Measurements from ENCODE around the gene MMS22L.

The MMS22L gene, protein sequence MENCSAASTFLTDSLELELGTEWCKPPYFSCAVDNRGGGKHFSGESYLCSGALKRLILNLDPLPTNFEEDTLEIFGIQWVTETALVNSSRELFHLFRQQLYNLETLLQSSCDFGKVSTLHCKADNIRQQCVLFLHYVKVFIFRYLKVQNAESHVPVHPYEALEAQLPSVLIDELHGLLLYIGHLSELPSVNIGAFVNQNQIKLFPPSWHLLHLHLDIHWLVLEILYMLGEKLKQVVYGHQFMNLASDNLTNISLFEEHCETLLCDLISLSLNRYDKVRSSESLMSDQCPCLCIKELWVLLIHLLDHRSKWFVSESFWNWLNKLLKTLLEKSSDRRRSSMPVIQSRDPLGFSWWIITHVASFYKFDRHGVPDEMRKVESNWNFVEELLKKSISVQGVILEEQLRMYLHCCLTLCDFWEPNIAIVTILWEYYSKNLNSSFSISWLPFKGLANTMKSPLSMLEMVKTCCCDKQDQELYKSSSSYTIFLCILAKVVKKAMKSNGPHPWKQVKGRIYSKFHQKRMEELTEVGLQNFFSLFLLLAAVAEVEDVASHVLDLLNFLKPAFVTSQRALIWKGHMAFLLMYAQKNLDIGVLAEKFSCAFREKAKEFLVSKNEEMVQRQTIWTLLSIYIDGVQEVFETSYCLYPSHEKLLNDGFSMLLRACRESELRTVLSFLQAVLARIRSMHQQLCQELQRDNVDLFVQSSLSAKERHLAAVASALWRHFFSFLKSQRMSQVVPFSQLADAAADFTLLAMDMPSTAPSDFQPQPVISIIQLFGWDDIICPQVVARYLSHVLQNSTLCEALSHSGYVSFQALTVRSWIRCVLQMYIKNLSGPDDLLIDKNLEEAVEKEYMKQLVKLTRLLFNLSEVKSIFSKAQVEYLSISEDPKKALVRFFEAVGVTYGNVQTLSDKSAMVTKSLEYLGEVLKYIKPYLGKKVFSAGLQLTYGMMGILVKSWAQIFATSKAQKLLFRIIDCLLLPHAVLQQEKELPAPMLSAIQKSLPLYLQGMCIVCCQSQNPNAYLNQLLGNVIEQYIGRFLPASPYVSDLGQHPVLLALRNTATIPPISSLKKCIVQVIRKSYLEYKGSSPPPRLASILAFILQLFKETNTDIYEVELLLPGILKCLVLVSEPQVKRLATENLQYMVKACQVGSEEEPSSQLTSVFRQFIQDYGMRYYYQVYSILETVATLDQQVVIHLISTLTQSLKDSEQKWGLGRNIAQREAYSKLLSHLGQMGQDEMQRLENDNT

GRCh38 chr6:97282726-97283617, at the start of gene MMS22L:
Gene MMS22L, minus strand, starts transcription at chr6:97283216. Its CDS starts 739 bp downstream, at chr6:97282477.
- DNase-seq (ENCODE audit: low spot score) = peak; percentile 91

- DNase-seq (ENCODE audit: low spot score) = no peak
Measured at GRCh38 chr6:97322811-97323210, 39.8 kb upstream of the MMS22L start.

GRCh38 chr6:97322226-97322625, 39.2 kb upstream of the MMS22L start:
- no peak for DNase-seq (ENCODE audit: low spot score)

DNA sequence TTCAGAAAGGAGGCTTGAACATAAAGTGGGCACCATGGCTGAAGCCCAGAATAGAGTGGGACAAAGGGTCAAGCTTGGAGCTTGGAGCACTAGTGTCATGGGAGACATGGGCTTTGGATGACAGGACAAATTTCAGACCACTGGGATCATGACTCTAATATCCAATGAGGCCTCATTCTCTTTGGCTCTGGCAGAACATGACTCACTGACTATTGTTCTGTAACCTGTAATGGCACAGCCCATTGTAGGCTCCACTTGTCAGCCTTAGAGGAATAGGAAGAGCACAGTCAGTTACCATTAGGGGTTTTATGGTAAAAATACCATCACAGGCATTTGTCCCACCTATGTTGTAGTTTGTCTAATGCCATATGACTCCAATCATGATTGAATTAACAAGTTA, 34.0 kb upstream of the MMS22L start:
- DNase-seq (ENCODE audit: low spot score) = no peak

DNA sequence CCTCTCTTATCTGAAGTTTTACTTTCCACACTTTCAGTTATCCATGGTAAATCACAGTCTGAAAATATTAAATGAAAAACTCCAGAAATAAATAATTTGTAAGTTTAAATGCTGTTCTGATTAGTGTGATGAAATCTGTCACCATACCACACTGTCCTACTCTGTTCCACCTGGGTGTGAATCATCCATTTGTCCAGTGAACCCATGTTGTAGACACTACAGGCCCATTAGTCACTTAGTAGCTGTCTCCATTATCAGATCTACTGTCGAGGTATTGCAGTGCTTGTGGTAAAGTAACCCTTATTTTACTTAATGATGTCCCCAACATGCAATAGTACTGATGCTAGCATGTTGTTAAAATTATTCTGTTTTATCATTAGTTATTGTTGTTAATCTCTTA, 29.2 kb upstream of the MMS22L start:
- DNase-seq (ENCODE audit: low spot score) = no peak

GRCh38 chr6:97306544-97307320, 23.7 kb upstream of the MMS22L start:
- no peak for DNase-seq (ENCODE audit: low spot score)

GRCh38 chr6:97305414-97306066, 22.5 kb upstream of the MMS22L start:
- no peak for DNase-seq (ENCODE audit: low spot score)

- DNase-seq (ENCODE audit: low spot score) = no peak
Measured at GRCh38 chr6:97304701-97305100, 21.7 kb upstream of the MMS22L start.

DNA sequence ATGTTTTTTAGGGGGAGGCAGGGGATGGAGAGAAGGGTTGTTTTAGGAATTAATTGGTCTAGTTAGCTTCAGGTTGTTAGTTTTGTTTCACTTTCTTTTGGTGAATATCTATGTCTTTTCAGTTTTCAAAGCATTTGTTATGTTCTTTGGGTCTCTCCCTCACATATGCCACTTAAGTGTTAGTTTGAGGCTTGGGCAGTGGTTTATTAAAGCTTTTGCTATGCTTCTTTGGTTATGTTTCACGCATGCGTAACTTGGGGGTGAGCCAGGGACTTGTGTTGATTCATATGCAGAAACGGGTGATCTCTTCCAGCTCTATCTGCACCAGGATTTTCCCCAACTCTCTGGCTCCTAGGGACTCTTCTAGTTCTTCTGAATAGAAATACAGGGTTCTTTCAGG, 11.4 kb upstream of the MMS22L start:
- no peak for DNase-seq (ENCODE audit: low spot score)

GRCh38 chr6:97293198-97293696, 10.2 kb upstream of the MMS22L start:
- no peak for DNase-seq (ENCODE audit: low spot score)

- no peak for DNase-seq (ENCODE audit: low spot score)
Measured at GRCh38 chr6:97292671-97293070, 9.7 kb upstream of the MMS22L start.

- DNase-seq (ENCODE audit: low spot score) = no peak
Measured at GRCh38 chr6:97291896-97292295, 8.9 kb upstream of the MMS22L start.

DNA sequence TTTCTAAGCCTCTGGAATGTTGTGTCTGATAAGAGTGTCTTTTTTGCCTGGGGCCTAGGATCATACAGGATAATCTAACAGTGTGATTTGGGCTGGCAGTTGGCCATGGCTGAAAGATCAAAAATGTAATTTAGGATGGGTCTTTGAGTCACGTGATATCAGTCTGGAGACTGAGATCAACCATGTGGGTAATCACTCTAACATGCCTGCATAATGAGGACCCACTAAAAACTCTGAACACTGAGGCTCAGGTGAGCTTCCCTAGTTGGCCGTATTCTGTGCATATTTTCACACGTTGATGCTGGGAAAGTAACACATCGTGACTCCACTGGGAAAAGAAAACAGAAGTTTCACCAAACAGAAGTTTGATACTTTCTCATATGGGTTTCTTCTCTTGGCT, 6.3 kb upstream of the MMS22L start:
- no peak for DNase-seq (ENCODE audit: low spot score)

GRCh38 chr6:97288188-97288587, 5.2 kb upstream of the MMS22L start:
- DNase-seq (ENCODE audit: low spot score) = no peak

- no peak for DNase-seq (ENCODE audit: low spot score)
Measured at GRCh38 chr6:97282238-97282725, 734 bp downstream of the MMS22L start.

- no peak for DNase-seq (ENCODE audit: low spot score)
Measured at GRCh38 chr6:97280766-97281165, 2.2 kb downstream of the MMS22L start.

GRCh38 chr6:97275804-97276203, 7.2 kb downstream of the MMS22L start:
- DNase-seq (ENCODE audit: low spot score) = no peak

GRCh38 chr6:97269821-97270220, 13.2 kb downstream of the MMS22L start:
- no peak for DNase-seq (ENCODE audit: low spot score)

GRCh38 chr6:97262676-97263075, 20.3 kb downstream of the MMS22L start:
- DNase-seq (ENCODE audit: low spot score) = no peak

DNA sequence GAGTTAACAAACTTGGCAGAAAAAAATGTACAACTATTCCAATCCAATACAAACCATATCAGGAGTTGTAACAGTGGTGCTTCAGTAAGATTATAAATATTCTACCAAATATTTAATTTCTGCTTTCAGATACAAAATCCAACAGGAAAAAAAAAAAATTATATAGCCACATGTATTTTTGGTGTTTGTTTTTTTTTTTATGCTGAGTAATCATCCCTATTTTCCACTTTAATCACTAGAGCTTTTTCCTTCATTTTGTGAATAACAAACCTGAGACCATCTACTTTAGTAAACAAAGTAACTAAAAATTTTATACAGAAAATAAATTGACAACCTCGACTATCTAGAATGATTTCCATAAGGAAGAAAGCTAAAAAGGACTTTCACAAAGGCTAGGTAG, 36.2 kb downstream of the MMS22L start:
- no peak for DNase-seq (ENCODE audit: low spot score)
